CD4-positive, alpha-beta T cell treated with Interferon alpha-2 for 1 hour (primary cell): Measurements from ENCODE around the gene MAB21L4.

Experiments used
- DNase-seq, 2 donors: peaks; one replicate each; pipeline ENCODE4 v3.0.0-alpha.2; 2020 to 2022

Gene MAB21L4

DNA sequence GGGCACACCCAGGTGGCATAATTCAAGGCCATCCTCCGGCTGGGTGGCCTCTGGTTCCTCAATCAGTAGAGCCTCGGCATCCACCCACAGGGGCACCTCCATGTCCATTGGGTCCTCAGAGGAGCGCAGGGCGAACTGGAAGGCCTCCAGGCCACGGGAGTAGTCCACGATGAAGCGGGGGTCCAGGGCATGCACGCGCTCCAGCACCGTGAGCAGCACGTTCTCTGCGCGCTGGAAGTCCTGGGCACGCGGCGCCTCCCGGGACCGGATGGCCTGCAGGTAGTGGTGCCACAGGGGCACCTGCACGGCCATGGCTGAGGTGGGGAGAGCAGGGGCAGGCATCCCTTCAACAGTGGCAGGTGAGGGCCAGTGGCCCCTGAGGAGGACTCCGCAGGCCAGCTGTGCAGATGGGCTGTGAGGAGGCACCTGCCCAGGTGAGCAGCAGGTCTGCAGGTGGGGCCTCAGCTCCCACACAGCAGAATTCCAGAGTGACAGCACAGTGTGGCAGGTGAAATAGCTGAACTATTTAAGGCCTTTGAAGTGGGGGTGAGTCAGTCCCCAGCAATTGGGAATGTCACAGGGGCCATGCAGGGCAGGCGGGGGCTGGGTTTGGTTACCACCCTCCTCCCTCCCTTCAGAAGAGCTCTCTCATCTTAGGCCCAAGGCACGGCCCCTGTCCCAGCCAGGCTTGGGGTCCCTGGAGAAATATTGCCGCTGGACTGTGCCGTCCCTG, at the start of gene MAB21L4:
Gene MAB21L4 (minus strand): TSS at position 501 of the 733 bp plus-strand sequence. CDS start 159 bp downstream, at position 342.
- no peak for DNase-seq

DNA sequence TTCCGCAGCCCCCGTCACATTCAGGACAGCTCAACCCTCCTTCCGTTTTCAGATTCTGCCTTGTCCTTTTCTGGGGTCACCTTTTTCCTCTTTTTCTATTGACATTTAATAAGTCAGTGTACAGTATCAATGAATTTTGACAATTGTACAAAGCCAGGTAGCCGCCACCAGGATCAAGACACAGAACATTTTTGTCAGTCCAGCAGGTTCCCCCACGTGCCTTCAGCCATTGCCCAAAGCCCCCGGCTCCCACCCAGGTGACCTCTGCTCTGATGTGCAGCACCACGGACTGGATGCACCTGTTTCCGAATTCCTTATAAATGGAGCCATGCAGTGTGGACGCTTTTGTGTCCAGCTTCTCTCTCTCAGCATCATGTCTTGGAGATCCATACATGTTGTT, 40.1 kb upstream of the MAB21L4 start:
- no peak for DNase-seq

DNA sequence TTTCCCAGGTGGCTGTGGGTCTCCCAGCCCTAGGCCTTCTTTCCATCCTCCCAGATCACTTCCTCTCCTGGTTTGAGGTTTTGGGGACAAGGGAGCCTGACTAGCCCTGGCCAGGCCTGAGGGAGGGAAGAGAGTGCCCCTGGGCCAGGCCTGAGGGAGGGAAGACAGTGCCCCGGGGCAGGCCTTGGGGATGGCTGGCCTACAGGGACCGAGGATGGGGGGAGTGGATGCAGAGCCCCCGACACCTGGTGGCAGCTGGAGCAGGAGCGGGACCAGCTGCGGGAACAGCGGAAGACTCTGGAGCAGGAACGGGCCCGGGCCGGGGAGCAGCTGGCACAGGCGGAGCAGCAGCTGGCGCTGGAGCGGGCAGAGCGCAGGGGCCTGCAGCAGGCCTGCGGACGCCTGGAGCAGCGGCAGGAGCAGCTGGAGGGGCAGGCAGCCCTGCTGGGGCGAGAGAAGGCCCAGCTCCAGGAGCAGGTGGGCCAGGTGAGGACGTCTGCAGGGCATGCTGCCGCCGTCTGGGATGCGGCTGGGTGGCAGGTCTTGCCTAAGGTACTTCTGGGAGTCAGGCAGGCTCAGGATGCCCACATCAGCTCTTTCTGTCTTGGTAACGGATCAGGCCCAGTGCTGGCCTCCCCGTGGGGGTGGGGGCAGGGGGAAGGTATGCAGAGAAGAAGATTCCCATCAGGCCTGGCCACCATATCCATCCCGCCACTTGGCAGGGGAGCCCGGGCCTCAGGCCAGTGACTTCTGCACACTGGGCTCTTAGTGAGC, 39.3 kb upstream of the MAB21L4 start:
- DNase-seq, result no peak

DNA sequence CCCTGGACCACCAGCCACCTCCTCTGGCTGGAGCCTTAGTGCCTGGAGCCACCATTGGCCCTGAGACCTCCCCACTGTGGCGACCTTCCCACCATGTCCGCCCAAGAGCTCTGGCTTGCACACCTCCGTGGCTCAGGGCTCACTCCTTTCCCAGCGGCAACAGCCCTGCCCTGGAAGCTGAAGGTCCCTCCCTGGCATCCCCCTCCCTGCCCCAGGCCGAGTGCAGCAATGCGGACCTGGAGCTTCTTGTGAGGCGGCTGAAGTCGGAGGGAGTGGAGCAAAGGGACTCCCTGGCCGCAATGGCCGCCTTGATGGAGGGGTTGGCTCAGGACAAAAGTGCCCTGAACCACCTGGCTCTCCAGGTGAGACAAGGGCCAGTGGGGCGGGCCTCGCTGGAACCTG, 38.7 kb upstream of the MAB21L4 start:
- no peak for DNase-seq

GRCh38 chr2:240933966-240934700, 38.2 kb upstream of the MAB21L4 start:
- DNase-seq, result no peak

DNA sequence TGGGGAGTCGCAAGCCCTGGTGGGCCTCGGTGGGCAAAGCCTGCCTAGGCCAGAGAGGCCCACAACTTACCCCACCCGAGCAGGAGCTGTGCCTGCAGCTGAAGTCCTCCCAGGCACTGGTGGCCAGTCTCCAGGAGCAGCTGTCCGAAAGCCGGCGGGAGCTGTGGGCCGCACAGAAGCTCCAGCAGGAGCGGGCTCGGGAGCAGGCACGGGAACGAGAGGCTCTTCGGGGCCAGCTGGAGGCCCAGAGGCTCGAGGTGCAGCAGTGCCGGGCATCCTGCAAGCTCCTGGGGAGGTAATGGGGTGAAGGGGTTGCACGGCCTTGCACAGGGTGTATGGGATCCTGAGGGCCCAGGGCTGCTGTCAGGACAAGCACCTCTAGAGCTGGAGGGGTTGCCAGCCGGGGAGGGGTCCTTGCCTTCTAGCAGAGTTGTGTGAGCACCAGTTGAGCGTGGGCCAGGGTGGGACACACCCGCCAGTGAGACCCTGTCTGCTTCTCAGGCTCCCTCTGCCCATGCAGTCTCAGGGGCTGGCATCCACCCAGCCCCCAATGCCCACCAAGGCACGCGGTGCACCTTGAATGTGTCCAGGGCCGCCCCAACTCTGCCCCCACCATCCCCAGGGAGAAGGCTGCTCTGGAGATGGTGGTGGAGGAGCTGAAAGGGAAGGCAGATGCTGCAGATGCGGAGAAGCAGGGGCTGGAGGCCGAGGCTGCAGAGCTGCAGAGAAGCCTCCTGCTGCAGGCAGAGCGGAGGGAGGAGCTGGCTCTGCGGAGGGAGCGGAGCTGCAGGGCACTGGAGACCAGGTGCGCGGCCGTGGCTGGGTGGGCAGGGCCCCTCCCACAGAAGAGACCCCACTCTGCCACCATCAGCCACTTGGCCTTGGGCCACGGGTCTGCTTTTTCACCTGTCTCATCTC, 37.4 kb upstream of the MAB21L4 start:
- no peak for DNase-seq

DNA sequence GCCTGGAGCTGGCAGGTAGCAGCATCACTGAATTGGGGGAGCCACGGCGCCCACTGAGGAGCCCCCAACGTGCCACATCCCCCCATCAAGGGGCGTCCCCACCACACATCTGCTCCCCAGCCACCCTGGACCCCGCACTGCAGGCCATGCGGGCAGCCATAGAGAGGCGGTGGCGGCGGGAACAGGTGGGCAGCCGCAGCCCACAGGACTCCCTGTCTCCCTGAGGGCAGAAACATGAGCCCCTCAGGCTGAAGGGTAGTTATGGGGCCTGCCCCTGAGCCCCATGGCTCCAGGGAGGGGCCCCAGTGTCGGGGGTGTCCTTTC, 36.7 kb upstream of the MAB21L4 start:
- DNase-seq, result no peak

- DNase-seq, result no peak
Measured at GRCh38 chr2:240932001-240932723, 36.2 kb upstream of the MAB21L4 start.

DNA sequence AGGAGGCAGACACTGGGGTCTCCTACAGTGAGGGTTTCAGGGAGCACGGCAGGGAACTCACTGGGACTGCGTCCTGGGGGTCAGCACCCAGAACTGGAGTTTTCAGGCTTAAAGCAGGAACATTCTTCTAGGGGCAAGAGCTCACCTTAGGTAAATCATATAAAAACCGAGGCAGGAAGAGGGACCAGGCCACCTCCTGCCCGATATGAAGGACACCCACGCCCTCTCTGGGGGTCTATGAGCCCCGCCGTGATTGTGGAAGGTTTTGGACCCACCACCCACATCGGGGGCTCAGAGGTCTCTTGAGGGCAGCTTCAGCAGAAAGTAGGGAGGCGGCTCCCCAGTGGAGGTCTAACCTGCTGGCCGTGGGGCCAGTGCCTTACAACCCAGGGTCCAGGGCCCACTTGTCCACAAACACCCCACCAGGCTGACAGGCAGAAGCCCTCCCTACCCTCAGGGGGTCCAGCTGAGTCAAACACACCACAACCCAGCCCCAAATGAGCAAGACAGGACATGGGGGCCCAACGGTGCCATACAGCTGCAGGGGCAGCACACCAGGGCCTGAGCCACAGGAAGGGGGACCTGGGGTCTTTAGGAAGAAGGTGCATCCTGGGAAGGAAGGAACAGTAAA, 35.5 kb upstream of the MAB21L4 start:
- DNase-seq, result no peak

- no peak for DNase-seq
Measured at GRCh38 chr2:240930631-240931318, 34.8 kb upstream of the MAB21L4 start.

DNA sequence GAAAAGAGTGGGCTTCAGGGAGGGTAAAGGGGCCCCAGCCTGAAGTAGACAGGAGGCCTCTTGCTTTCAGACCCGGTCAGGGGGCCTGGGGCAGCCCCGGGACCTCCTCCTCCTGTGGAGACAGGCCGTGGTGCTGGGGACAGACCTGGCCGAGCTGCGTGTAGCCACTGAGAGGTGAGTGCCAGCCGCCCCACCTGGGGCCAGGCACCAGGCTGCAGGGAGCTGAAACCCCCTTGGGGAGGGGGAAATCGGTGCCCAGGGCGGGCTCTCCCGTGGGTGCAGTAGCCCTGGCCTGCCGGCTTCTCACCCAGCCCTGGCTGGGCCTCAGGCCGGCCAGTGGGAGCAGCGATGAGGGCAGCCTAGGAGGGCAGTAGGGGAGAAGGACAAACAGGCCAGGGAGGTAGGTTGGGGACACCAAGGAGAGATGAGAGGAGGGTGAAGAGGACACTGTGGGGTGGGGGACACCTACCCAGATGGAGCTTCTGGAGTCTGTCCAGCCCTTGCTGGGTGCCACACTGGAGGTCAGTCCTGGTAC, 34.2 kb upstream of the MAB21L4 start:
- DNase-seq, result no peak

DNA sequence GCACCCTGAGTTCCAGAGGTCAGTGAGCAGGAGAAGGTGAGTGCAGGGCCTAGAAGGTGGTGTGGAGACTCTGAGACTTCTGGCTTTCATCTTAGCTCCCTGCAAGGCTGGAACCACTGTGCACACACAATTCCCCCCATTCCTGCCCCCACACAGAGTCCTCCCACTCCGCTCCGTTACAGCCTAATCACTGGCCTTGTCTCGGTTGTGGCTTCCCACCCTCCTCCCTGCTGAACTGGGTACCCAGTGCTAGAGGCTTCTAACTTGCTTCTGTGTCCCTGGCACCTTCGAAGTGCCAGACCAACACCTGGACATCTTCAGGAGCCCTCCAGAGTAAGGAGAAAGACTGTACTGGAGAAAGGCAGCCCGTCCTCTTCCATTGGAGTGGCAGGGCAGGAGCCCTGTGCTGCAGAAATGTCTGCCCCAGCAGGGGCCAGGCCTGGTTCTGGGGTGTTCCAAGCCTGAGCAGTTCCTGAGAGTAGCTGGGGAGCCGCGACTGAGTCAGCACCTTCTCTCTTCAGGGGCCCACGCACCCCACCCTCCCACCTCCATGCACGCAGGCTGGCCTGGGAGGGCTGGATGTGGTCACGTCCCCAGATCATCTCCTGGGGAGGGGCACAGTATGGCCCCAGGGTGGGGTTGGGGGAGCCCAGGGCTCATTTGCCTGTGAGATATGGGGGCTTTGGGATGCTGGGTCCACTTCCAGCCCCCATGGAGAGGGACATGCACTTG, 33.6 kb upstream of the MAB21L4 start:
- no peak for DNase-seq

- no peak for DNase-seq
Measured at GRCh38 chr2:240928476-240929363, 32.8 kb upstream of the MAB21L4 start.

DNA sequence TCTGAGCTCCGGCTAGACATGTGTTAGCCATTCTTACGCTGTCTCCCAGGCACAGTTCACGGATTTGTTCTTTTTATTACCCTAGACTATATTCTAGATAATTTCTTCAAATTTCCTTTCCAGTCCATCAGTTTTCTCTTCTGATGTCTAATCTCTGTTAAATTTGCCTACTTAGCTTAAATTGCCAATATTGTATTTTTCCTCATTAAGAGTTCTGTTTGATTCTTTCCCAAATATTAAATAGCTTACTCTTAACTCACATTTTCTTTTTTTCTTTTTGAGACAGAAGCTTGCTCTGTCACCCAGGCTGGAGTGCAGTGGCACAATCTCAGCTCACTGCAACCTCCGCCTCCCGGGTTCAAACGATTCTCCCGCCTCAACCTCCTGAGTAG, 31.4 kb upstream of the MAB21L4 start:
- DNase-seq, result no peak

- no peak for DNase-seq
Measured at GRCh38 chr2:240926516-240927389, 30.8 kb upstream of the MAB21L4 start.

DNA sequence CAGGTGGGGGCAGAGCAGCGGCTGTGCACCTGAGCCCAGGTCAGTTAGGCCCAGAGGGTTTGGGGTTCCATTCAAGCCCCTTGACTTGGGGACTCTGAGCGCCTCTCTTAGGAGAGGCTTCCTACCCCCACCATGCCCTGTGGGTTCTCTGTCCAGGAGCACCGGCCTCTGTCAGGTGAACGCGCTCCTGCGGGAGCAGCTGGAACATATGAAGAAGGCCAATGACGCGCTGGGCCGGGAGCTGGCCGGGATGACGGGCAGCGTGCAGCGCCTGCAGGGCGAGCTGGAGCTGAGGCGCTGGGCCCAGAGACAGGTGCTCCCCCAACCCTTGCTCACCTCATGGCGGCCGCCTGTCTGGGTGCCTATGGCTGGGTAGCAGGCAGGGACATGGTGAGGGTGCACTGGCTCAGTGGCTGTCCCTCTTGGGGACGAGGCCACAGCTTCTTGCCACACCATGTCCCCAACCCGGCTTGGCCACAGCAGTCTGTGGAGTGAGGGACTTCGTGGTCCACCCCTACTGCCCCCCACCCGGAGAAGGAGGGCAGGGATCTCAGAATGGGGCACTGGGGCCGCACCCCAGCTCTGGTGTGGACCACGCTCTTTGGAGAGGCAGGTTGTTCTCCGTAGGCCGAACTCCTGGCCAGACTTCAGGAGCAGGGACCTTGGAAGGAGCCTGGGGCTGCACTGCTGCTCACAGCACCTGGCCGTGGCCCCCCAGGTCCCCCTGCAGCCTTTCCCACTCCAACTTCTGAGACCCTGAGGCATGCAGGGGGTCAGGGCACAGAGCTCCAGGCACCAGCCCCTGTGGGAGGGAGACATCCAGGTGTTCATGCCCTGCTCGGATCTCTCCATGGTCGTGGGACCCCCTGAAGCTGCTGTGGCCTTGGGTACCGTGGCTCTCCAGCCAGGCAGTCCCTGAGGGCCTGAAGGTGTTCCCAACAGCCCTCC, 29.9 kb upstream of the MAB21L4 start:
- DNase-seq, result no peak

GRCh38 chr2:240925191-240925567, 29.2 kb upstream of the MAB21L4 start:
- DNase-seq, result no peak
